Neural cell (in vitro differentiated cells): ENCODE data around the gene IPO5. TPM values are rescaled to one million over a fixed set of nuclear protein-coding genes. Genes with fewer than 3 reads are reported as not detected.

ENCODE experiments used
- H2AFZ ChIP-seq: fragments of 200-600, 300-800 bp; sonication (generic), shearing (Covaris generic); 2 replicates; pipeline ENCODE4 v1.6.0; 2014; ENCODE audit warnings: low read depth, mild to moderate bottlenecking, antibody characterized with exemption, low read length, moderate library complexity
- H3F3A ChIP-seq: fragments of 200-600 bp; shearing (Covaris generic); 2 replicates; pipeline ENCODE4 v1.6.1; 2016; ENCODE audit warnings: mild to moderate bottlenecking, moderate library complexity, mixed read lengths, antibody characterized with exemption, low read length; ENCODE audit not compliant: insufficient read depth, poor library complexity, severe bottlenecking
- H3K27ac ChIP-seq: fragments of 200-600, 300-800 bp; sonication (generic), shearing (Covaris generic); 2 replicates; pipeline ENCODE4 v1.5.1; 2014; ENCODE audit warnings: mild to moderate bottlenecking, low read length, moderate library complexity
- H3K27me3 ChIP-seq: fragments of 300-800, 200-600 bp; sonication (generic), shearing (Covaris generic); 2 replicates; pipeline ENCODE4 v1.6.0; 2014; ENCODE audit warnings: mild to moderate bottlenecking, low read depth, low read length, moderate library complexity; ENCODE audit not compliant: insufficient read depth
- H3K36me3 ChIP-seq: fragments of 300-800, 200-600 bp; sonication (generic), shearing (Covaris generic); 2 replicates; pipeline ENCODE4 v1.5.1; 2014; ENCODE audit warnings: mild to moderate bottlenecking, antibody characterized with exemption, low read length, moderate library complexity; ENCODE audit not compliant: insufficient read depth
- H3K4me2 ChIP-seq: fragments of 300-800, 200-600 bp; sonication (generic), shearing (Covaris generic); 2 replicates; pipeline ENCODE4 v1.6.0; 2014; ENCODE audit warnings: mild to moderate bottlenecking, low read length
- H3K4me3 ChIP-seq: fragments of 300-800, 200-600 bp; sonication (generic), shearing (Covaris generic); 2 replicates; pipeline ENCODE4 v1.5.1; 2014; ENCODE audit warnings: mild to moderate bottlenecking, low read length, moderate library complexity
- H3K79me2 ChIP-seq: fragments of 200-600 bp; shearing (Covaris generic); replicated peaks from 2 replicates; pipeline ENCODE4 v1.6.0; 2014; ENCODE audit warnings: mild to moderate bottlenecking, low read length, moderate library complexity; ENCODE audit not compliant: insufficient read depth
- H3K9ac ChIP-seq: fragments of 300-800, 200-600 bp; sonication (generic), shearing (Covaris generic); 2 replicates; pipeline ENCODE4 v1.6.1; 2016; ENCODE audit warnings: mild to moderate bottlenecking, low read length, mixed read lengths
- H3K9me2 ChIP-seq: fragments of 200-600 bp; shearing (Covaris generic); 2 replicates; pipeline ENCODE4 v1.6.1; 2016; ENCODE audit warnings: mild to moderate bottlenecking, low read length, mixed read lengths; ENCODE audit not compliant: insufficient read depth
- H3K9me3 ChIP-seq: fragments of 200-600, 300-800 bp; sonication (generic), shearing (Covaris generic); 2 replicates; pipeline ENCODE4 v1.6.1; 2016; ENCODE audit warnings: mild to moderate bottlenecking, mixed run types, low read length, moderate library complexity, mixed read lengths
- H4K20me1 ChIP-seq: fragments of 200-600 bp; shearing (Covaris generic); 2 replicates; pipeline ENCODE4 v1.6.1; 2016; ENCODE audit warnings: mild to moderate bottlenecking, mixed run types; ENCODE audit not compliant: insufficient read depth
- EP300 ChIP-seq: fragments of 450-650 bp; conservative IDR thresholded peaks from 2 replicates; pipeline ENCODE4 v1.6.1; 2014; ENCODE audit warnings: antibody characterized with exemption, mild to moderate bottlenecking, moderate library complexity; ENCODE audit not compliant: poor library complexity, severe bottlenecking
- EZH2 ChIP-seq: fragments of 200-600, 300-800 bp; shearing (Covaris generic), sonication (generic); IDR thresholded peaks from 2 replicates; pipeline ENCODE4 v1.6.1; 2014; ENCODE audit warnings: antibody characterized with exemption, low read length, borderline replicate concordance, mild to moderate bottlenecking; ENCODE audit not compliant: insufficient read depth, poor library complexity, severe bottlenecking
- MXI1 ChIP-seq: fragments of 450-650 bp; conservative IDR thresholded peaks from 2 replicates; pipeline ENCODE4 v1.6.1; 2014; ENCODE audit warnings: antibody characterized with exemption, mild to moderate bottlenecking; ENCODE audit not compliant: poor library complexity, severe bottlenecking
- POLR2AphosphoS5 ChIP-seq: IDR thresholded peaks from 2 replicates; pipeline ENCODE4 v1.6.1; 2012
- RAD21 ChIP-seq: fragments of 450-650 bp; conservative IDR thresholded peaks from 2 replicates; pipeline ENCODE4 v1.6.1; 2014; ENCODE audit warnings: antibody characterized with exemption, mild to moderate bottlenecking, moderate library complexity
- SMC3 ChIP-seq: fragments of 450-650 bp; conservative IDR thresholded peaks from 2 replicates; pipeline ENCODE4 v1.6.1; 2014; ENCODE audit warnings: antibody characterized with exemption, mild to moderate bottlenecking, moderate library complexity; ENCODE audit not compliant: poor library complexity
- TAF1 ChIP-seq: IDR thresholded peaks from 2 replicates; pipeline ENCODE4 v1.6.1; 2012; ENCODE audit warnings: low read depth
- polyA plus RNA-seq: library from polyadenylated mRNA; depleted of rRNA; stranded (reverse); fragments of >200 nt; gene quantifications from 2 replicates; pipeline ENCODE4 v1.2.3, GENCODE V29; 2014
- TF ChIP-seq, protein P1 (sequence below): IDR thresholded peaks from 2 replicates; pipeline ENCODE4 v1.6.1; 2012; ENCODE audit warnings: borderline replicate concordance
- TF ChIP-seq, protein P2 (sequence below): fragments of 450-650 bp; IDR thresholded peaks from 2 replicates; pipeline ENCODE4 v1.5.1; 2014; ENCODE audit warnings: antibody characterized with exemption, mild to moderate bottlenecking, moderate library complexity; ENCODE audit not compliant: poor library complexity, severe bottlenecking

Gene IPO5
- polyA plus RNA-seq, 1 donor from 2014 or later: 83.4 TPM

DNA sequence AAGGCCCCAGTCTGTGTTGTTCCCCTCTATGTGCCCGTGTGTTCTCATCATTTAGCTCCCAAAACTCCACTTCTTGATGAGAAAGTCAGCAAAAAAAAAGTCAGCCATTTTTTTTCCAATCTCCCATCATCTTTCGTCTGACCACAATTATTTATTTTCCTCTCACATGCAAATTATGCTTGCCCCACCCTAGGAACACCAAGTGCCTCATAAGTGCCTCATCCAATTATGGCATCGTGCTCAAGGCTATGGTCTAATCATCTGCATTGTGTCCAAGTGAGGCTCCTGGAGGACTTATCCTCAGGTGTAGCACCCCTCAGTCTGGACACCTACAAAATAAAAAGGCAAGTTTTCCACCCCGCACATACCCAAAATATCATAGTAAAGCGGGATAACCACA, 20.8 kb upstream of the IPO5 start:
- Histone ChIP-seq H3K27ac (no peak overlapping the region), H3K36me3 (no peaks in the 10 kb centered on the region), H3K4me2 (no peak overlapping the region), H4K20me1 (no peaks in the 10 kb centered on the region), H2AFZ (no peak overlapping the region), H3K4me3 (no peak overlapping the region), H3F3A (no peaks in the 10 kb centered on the region), H3K79me2 (no peaks in the 10 kb centered on the region), H3K9ac (no peak overlapping the region), H3K27me3 (no peaks in the 10 kb centered on the region), H3K9me3 (no peaks in the 10 kb centered on the region), H3K9me2 (no peaks in the 10 kb centered on the region)
- TF ChIP-seq RAD21: no peak
- no peak for TF ChIP-seq POLR2AphosphoS5
- no peak for TF ChIP-seq TAF1

- Histone ChIP-seq H4K20me1 (no peaks in the 10 kb centered on the region), H2AFZ (no peak overlapping the region), H3K79me2 (no peaks in the 10 kb centered on the region), H3F3A (no peaks in the 10 kb centered on the region), H3K9me2 (no peaks in the 10 kb centered on the region), H3K9me3 (no peaks in the 10 kb centered on the region), H3K4me2 (no peak overlapping the region), H3K36me3 (no peaks in the 10 kb centered on the region), H3K27ac (no peak overlapping the region), H3K4me3 (no peak overlapping the region), H3K9ac (no peak overlapping the region), H3K27me3 (no peaks in the 10 kb centered on the region)
- TF ChIP-seq POLR2AphosphoS5 (no peak), MXI1 (no peak), EZH2 (no peak), EP300 (no peak), TAF1 (no peak), SMC3 (no peak), RAD21 (no peak)
- TF ChIP-seq, protein P1, sequence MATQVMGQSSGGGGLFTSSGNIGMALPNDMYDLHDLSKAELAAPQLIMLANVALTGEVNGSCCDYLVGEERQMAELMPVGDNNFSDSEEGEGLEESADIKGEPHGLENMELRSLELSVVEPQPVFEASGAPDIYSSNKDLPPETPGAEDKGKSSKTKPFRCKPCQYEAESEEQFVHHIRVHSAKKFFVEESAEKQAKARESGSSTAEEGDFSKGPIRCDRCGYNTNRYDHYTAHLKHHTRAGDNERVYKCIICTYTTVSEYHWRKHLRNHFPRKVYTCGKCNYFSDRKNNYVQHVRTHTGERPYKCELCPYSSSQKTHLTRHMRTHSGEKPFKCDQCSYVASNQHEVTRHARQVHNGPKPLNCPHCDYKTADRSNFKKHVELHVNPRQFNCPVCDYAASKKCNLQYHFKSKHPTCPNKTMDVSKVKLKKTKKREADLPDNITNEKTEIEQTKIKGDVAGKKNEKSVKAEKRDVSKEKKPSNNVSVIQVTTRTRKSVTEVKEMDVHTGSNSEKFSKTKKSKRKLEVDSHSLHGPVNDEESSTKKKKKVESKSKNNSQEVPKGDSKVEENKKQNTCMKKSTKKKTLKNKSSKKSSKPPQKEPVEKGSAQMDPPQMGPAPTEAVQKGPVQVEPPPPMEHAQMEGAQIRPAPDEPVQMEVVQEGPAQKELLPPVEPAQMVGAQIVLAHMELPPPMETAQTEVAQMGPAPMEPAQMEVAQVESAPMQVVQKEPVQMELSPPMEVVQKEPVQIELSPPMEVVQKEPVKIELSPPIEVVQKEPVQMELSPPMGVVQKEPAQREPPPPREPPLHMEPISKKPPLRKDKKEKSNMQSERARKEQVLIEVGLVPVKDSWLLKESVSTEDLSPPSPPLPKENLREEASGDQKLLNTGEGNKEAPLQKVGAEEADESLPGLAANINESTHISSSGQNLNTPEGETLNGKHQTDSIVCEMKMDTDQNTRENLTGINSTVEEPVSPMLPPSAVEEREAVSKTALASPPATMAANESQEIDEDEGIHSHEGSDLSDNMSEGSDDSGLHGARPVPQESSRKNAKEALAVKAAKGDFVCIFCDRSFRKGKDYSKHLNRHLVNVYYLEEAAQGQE: no peak
- TF ChIP-seq, protein P2, sequence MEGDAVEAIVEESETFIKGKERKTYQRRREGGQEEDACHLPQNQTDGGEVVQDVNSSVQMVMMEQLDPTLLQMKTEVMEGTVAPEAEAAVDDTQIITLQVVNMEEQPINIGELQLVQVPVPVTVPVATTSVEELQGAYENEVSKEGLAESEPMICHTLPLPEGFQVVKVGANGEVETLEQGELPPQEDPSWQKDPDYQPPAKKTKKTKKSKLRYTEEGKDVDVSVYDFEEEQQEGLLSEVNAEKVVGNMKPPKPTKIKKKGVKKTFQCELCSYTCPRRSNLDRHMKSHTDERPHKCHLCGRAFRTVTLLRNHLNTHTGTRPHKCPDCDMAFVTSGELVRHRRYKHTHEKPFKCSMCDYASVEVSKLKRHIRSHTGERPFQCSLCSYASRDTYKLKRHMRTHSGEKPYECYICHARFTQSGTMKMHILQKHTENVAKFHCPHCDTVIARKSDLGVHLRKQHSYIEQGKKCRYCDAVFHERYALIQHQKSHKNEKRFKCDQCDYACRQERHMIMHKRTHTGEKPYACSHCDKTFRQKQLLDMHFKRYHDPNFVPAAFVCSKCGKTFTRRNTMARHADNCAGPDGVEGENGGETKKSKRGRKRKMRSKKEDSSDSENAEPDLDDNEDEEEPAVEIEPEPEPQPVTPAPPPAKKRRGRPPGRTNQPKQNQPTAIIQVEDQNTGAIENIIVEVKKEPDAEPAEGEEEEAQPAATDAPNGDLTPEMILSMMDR: no peak
These were observed 19.7 kb upstream of the IPO5 start for GRCh38 chr13:97933776-97934175.

- TF ChIP-seq SMC3: no peak
- no peak for TF ChIP-seq MXI1
- no peak for TF ChIP-seq RAD21
- no peak for TF ChIP-seq EP300
- no peak for TF ChIP-seq TAF1
- TF ChIP-seq, protein P1: no peak
- no peak for TF ChIP-seq EZH2
- TF ChIP-seq, protein P2: no peak
- no peak for TF ChIP-seq POLR2AphosphoS5
- Histone ChIP-seq H3K79me2 (no peaks in the 10 kb centered on the region), H3K4me2 (no peak overlapping the region), H3K9me3 (no peaks in the 10 kb centered on the region), H3K4me3 (no peak overlapping the region), H4K20me1 (no peaks in the 10 kb centered on the region), H3K27ac (no peak overlapping the region), H3K36me3 (no peaks in the 10 kb centered on the region), H3K9me2 (no peaks in the 10 kb centered on the region), H2AFZ (no peak overlapping the region), H3K9ac (no peak overlapping the region), H3F3A (no peaks in the 10 kb centered on the region), H3K27me3 (no peaks in the 10 kb centered on the region)
These were observed 18.9 kb upstream of the IPO5 start for GRCh38 chr13:97934590-97934989.
